Measurements from ENCODE around the gene AGAP4.
"Not testable (repeated sequence)": the region's sequence is repeated elsewhere in the genome, so short reads cannot be mapped to it uniquely, and the experiment has no call there.

AGAP4 gene

DNA sequence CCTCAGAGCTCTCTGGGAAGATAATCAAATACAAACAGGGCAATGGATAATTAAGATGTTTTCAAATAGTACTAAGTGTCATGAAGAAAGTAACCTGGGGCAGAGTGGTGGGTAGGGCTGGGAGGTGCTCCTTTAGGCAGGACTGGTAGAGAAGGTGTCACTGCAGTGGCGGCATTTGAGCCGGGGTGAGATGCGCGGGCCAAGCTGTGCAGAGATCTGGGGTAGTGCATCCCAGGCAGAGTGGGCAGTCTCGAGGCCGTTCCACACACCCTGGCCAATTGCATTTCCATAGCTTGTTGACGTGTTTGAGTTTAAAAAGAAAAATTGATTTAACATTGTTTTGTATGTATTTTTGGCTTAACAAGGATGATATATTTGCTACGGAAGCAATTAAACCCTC is 57.3 kb downstream of the AGAP4 start:
- not testable (repeated sequence) for DNase-seq

DNA sequence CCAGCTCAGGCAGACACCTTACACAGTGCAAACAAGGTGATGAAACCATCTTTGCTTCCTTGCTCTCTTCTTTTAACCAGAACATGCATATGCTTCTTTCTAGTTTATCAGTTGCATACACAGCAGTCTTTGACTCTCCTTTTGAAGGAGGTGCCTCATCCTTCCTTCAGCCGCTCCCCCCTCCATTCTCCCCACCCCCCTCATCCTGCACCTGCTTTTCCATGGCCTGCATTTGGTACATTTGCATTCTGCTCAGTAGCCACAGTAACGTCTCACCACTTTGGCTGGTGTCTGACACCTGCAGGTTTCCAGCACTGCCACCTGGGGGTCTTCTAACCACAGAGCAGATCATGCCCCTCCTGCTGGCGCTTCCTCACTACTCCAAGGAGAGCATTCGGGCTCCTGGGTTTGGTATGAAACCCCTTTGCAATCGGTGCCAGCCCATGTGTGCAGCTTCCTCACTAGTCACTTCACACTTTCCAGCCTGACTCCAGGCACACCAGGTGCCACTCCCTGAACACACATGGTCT is 60.0 kb downstream of the AGAP4 start:
- DNase-seq, result not testable (repeated sequence)

DNA sequence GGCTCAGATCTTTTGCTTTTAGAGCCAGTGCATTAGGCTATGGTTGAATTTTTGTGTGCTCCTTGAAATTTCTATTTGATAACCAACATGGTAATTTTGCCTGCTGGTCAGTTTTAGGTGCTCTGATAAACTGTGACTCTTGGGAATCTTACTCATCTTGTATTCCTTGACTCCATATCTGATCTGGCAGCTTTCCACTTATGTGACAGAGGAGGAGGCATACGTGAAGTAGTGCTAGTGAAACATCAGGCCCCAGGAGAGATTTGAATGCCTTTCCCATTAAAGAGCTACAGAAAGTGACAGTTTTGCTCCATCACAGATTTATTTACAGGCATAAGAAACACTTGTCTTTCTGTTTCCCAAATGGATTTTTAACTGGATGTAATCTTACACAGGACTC is 61.1 kb downstream of the AGAP4 start:
- DNase-seq, result not testable (repeated sequence)
